ENCODE data around the gene ADAM15.

DNA sequence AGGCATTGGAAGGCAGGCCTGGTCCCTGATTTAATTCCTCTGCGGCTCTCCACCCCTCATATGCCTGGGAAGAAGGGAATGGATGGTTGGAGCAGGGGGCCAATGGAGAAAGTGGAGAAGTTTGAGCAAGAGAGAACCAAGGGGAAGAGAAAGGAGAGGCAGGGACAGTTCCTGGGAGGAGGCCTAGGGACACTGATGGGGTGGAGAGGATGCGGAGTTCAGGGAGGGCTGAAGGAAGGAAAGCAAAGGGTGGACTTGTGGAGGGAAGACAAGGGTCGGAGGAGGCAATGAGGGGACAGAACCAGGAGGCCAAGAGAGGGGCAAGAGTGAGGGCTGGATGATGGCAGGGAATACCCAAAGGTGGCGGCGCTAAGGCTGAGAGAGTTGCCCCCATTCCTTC lies 41.4 kb upstream of the ADAM15 start:
- TF ChIP-seq CTCF (IDR thresholded peaks at IDR 0.05) (no peak), POLR2AphosphoS5 (IDR thresholded peaks at IDR 0.05) (no peak)

Data from esophagus muscularis mucosa (tissue), 3 donors.